MM.1S (cell line): ENCODE results near the gene EPX.

Source experiments
- CTCF ChIP-seq: fragments of 300-600 bp; sonication (generic); IDR thresholded peaks from 2 replicates; pipeline ENCODE4 v1.5.1; 2016; ENCODE audit warnings: antibody characterized with exemption, low read length, mixed read lengths
- EZH2 ChIP-seq: fragments of 300-600 bp; sonication (generic); optimal IDR thresholded peaks from 2 replicates; pipeline ENCODE3; 2017; ENCODE audit warnings: low read depth, mild to moderate bottlenecking, antibody characterized with exemption, low read length, mixed read lengths
- EZH2phosphoT487 ChIP-seq: fragments of 300-600 bp; sonication (generic); IDR thresholded peaks from 2 replicates; pipeline ENCODE4 v1.6.1; 2018; ENCODE audit warnings: antibody characterized with exemption, low read length

- TF ChIP-seq CTCF: no peak
- no peak for TF ChIP-seq EZH2phosphoT487
- no peak for TF ChIP-seq EZH2
Measured at GRCh38 chr17:58238147-58238634, 45.7 kb downstream of the EPX start, which contains the start of gene LPO.
